ENCODE data around the gene TP53RK.

Gene TP53RK

DNA sequence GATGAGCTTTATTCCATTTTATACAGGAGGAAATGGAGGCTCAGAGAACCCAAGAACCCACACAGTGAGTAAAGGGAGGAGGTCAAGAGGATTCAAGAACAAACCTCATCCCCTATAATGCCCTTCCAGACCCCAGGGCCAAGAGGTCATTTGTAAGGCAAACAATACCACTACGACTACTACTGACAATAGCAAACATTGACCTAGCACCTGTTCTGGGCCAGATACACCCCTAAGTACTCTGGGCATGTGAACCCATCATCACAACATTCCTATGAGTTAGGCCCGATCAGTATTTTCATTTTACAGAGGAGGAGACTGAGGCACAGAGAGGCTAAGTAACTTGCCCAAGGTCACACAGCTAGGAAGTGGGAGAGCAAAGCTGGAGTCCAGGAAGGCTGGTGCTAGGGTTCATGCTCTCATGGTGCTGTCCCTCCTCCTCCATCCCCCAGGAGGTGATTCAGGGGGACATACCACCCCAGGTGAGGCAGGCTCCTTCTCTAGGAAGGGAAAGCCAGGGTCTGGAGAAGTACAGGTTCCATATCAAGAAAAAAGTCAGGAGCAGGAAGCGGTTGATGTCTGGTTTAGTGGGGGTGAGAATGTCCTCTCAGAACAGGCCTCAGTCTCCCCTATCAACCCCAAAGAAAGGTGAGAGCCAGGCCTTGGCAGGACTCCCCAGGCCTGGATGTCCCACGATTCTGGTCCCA, 51.7 kb downstream of the TP53RK start:
- DNase-seq: no peak

DNA sequence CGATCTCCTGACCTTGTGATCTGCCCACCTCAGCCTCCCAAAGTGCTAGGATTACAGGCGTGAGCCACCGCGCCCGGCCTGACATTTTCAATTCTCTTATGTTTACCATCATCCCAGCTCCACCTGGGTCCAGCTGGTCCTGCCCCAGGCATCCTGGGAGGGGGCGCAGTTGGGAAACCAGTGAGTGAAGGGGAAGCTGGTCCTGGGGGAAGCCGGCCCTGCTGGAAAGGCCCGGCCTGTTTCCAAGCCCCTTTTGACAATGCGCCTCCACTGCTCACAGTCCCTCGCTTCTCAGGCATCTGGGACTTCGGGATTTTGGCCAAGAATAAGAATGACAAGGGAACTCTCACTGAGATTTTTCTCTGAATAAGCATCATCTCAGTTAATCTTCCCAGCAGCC, 52.2 kb downstream of the TP53RK start:
- DNase-seq: no peak

DNA sequence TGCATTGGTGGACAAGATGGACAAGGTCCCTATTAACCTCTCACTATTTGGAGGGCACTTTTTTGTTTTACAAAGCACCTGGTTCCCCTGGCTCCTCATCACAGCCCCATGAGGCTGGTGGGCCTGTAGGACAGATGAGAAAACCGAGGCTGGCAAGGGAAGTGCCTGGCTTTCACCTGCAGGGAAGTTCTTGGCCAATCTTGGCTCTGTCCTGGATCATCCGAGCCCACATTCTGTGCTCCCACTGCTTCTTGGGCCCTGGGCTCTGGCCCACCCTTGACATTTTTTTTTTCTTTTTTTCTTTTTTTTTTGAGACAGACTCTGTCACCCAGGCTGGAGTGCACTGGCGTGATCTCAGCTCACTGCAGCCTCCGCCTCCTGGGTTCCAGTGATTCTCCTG, 52.7 kb downstream of the TP53RK start:
- DNase-seq: no peak

DNA sequence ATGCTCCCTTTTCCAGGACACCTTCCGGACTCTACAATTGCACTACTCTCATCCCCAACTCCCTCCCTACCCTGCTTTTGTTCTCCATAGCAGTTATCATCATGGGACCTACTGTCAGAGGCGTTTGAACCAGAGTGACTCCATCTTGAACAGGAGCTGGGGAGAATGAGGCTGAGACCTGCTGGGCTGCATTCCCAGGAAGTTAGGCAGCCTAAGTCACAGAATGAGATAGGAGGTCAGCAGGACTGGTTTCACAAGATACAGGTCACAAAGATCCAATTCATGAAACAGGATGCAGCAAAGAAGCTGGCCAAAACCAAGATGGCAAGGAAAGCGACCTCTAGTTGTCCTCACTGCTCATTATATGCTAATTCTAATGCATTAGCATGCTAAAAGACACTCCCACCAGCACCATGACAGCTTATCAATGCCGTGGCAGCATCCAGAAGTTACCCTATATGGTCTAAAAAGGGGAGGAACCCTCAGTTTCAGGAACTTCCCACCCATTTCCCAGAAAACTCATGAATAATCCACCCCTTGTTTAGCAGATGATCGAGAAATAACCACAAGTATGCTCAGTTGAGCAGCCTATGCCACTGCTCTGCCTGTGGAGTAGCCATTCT, 53.6 kb downstream of the TP53RK start:
- DNase-seq: no peak

DNA sequence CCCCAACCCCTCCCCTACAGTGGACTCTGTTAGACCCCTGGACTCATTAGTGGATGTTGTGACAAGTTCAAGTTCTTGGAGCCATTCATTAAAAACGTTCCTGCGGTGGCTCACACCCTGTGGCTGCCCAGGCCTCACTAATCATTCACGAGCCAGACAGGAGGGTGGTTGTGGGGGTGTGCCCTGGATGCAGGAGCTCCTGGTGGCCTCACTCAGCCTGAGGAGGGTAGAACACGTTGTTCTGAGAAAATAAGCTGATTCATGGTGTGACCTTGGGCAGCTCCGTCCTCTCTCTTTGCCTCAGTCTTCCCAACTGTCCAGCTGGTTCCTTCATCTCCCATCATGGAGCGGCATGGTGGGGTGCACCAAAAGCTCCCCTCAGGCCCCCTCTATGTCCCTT, 54.7 kb downstream of the TP53RK start:
- DNase-seq: no peak

Data from NCI-H446 treated with DMSO at 0.1 percent for 48 hours (cell line).